Psoas muscle (tissue), 8 donors: ENCODE measurements around the gene KHDRBS2. TPM values are rescaled to one million over a fixed set of nuclear protein-coding genes. Genes with fewer than 3 reads are reported as not detected.

ENCODE experiments used
- ATAC-seq, 4 donors: fragments of 200-7000 bp; cut with Tn5 transposase; one replicate each; pipeline ENCODE4 v1.9.1; 2020; ENCODE audit warnings: moderate library complexity in 3 of 4, mild to moderate bottlenecking in 2 of 4
- DNase-seq, 2 donors: peaks; one replicate each; pipeline ENCODE4 v3.0.0-alpha.2; 2020
- H3K27ac ChIP-seq: fragments of 200-600 bp; one replicate; pipeline ENCODE4 v1.8.0; 2022
- H3K27me3 ChIP-seq, 3 donors: fragments of 200-600 bp in 1 of 3; one replicate each; pipeline versions ENCODE4 v1.6.1 to v1.8.0; 2013 to 2022; ENCODE audit warnings: low read length in 2 of 3, mild to moderate bottlenecking in 2 of 3, moderate library complexity in 1 of 3; ENCODE audit not compliant: insufficient read depth in 3 of 3
- H3K36me3 ChIP-seq, 2 donors: fragments of 200-600 bp in 1 of 2; one replicate each; pipeline versions ENCODE4 v1.6.1 to v1.8.0; 2013 to 2022; ENCODE audit warnings: low read depth in 1 of 2, mild to moderate bottlenecking in 1 of 2, moderate library complexity in 1 of 2; ENCODE audit not compliant: insufficient read depth in 1 of 2
- H3K4me1 ChIP-seq: fragments of 200-600 bp; one replicate; pipeline ENCODE4 v1.8.0; 2022
- H3K4me3 ChIP-seq: fragments of 200-600 bp; one replicate; pipeline ENCODE4 v1.8.0; 2022; ENCODE audit warnings: mild to moderate bottlenecking
- H3K9me3 ChIP-seq: fragments of 200-600 bp; one replicate; pipeline ENCODE4 v1.8.0; 2022
- WGBS, 3 donors: extraction: QIAGEN DNeasy Blood & Tissue Kit; methylation state at CpG; one replicate each; pipeline versions ENCODE4 v1.1.6 to v1.1.7; 2013; 5-methylcytosine and 5-hydroxymethylcytosine counted together
- intact Hi-C, 2 donors: fragments of 100-400 bp; cut with DNase I; formaldehyde crosslinking; loops; one replicate each; pipeline versions ENCODE4 v1.11.0 to v1.14.2; 2022
- polyA plus RNA-seq, 3 donors: library from polyadenylated mRNA; stranded (reverse); fragments of 200-250 nt; gene quantifications; one replicate each; pipeline ENCODE4 v1.2.3, GENCODE V29; 2013
- total RNA-seq, 4 donors: library from RNA; stranded (reverse); fragmentation: NEBNext Ultra II Directional in 2 of 4; extraction: Animal tissue kit (Norgen Biotek cat#: 25700) in 2 of 4; gene quantifications; one replicate each; pipeline versions ENCODE4 v1.2.1 to v1.2.4, GENCODE V29; 2021 to 2023
- TF ChIP-seq, protein P1 (sequence below): fragments of 200-600 bp; IDR thresholded peaks from one replicate; pipeline ENCODE4 v1.8.0; 2022; ENCODE audit warnings: antibody characterized with exemption
- donor health status: healthy with polysubstance abuse.
- donor health status: DM: no; HTN: no; CAD: no; lungs with moderate emphysema.
- donor health status: Bipolar disorder and iron deficiency.
- donor health status: healthy.
- donor health status: DM: yes; HTN: yes; CAD: no.
- donor health status: DM: no; HTN: no; CAD: no.
- donor health status: DM: no; HTN: no; CAD: no.
- donor health status: DM: yes; HTN: yes; CAD: no.

KHDRBS2 gene
- total and polyA plus RNA-seq, 7 donors, result 0.04 to 0.15 (median 0.06) TPM; not detected in 3

DNA sequence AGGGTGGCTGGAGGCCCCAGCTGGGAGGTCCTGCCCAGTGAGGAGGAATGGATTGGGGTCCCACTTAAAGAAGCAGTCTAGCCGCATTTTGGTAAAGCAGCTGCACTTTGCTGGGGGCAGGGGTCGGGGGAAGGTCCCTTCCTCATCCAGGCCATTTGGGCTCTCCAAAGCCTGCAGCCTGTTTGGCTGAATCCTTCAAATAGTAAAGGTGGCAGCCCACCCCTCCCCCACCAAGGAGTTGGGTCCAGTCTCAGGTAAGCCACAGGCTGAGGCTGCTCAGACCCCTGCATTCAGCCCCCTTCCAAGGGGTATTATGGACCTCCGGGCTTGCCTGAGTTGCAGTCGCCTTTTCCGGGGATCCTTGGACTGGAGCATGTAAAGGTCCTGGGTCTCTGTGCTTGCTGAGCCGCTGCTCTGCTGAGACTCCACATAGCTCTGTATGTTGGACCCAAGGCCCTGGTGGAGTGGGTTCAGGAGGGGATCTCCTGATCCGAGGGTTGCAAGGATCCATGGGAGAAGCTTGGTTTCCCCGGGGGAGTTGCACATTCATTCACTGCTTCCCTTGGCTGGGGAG lies 417.4 kb downstream of the KHDRBS2 start:
- Histone ChIP-seq H3K4me1 (no peaks in the 10 kb centered on the region), H3K27me3 (no peaks in the 10 kb centered on the region), H3K27ac (no peak overlapping the region), H3K36me3 (no peaks in the 10 kb centered on the region), H3K9me3 (no peaks in the 10 kb centered on the region), H3K4me3 (no peak overlapping the region)
- TF ChIP-seq, protein P1, sequence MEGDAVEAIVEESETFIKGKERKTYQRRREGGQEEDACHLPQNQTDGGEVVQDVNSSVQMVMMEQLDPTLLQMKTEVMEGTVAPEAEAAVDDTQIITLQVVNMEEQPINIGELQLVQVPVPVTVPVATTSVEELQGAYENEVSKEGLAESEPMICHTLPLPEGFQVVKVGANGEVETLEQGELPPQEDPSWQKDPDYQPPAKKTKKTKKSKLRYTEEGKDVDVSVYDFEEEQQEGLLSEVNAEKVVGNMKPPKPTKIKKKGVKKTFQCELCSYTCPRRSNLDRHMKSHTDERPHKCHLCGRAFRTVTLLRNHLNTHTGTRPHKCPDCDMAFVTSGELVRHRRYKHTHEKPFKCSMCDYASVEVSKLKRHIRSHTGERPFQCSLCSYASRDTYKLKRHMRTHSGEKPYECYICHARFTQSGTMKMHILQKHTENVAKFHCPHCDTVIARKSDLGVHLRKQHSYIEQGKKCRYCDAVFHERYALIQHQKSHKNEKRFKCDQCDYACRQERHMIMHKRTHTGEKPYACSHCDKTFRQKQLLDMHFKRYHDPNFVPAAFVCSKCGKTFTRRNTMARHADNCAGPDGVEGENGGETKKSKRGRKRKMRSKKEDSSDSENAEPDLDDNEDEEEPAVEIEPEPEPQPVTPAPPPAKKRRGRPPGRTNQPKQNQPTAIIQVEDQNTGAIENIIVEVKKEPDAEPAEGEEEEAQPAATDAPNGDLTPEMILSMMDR, result no peak
- intact Hi-C loops, result no loop called here
- no peak for ATAC-seq
- 88 to 91% (median 89%) methylated on average over 8 of the region's 8 CpGs for WGBS, 3 donors
- DNase-seq, result no peak

DNA sequence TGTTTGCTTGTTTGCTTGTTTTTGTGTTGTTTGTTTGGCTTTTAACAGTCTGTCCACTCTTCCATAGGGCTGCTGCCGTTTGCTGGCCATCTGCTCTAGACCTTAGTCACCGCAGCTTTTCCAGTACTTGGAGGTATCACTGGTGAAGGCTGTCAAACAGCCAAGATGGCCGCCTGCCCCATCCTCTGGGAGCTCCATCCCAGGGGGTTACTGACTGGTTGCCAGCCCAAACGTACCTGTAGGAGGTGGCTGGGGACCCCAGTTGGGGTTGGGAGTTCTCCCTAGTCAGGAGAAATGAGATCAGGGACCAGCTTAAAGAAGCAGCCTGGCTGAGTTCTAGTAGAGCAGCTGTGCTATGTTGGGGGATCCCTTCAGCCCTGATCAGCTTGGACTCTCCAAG lies 418.4 kb downstream of the KHDRBS2 start:
- no peak overlapping the region for H3K4me3 ChIP-seq
- WGBS, 3 donors, result 65 to 80% (median 73%) methylated on average over 4 of the region's 4 CpGs
- TF ChIP-seq, protein P1, result no peak

DNA sequence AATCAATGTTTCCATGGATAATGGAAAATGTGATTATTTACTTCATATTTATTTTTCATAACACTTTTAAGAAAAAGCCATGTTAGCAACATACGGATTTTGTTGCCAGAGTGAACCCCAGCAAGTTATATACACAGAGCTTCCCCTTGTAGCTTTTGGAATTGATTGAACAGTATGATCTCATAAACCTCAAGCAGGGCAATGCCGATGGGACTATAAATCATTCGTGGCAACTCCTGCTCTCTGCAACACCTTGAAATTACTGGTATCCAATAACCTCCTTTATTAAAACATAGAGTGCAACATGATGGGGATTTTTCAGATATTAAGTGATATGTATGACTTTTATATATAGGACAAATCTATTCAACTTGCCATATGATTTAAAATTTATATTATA lies 428.5 kb downstream of the KHDRBS2 start:
- intact Hi-C loops, result no loop called here
- 54 to 63% (median 57%) methylated on average over 3 of the region's 3 CpGs for WGBS, 3 donors
- peaks cover 6% of the 10 kb centered on the region for H3K9me3 ChIP-seq

More for the DNA sequence above, 418.4 kb downstream of the KHDRBS2 start:
- no peaks in the 10 kb centered on the region for H3K27me3 ChIP-seq
- DNase-seq (no peak), ATAC-seq (no peak)
- H3K9me3 ChIP-seq, result no peaks in the 10 kb centered on the region
- no peak overlapping the region for H3K27ac ChIP-seq
- no peaks in the 10 kb centered on the region for H3K4me1 ChIP-seq
- H3K36me3 ChIP-seq, result no peaks in the 10 kb centered on the region
- intact Hi-C loops, result no loop called here

GRCh38 chr6:61841958-61842357 lies 444.1 kb downstream of the KHDRBS2 start:
- H3K27me3 ChIP-seq, result no peaks in the 10 kb centered on the region
- no peaks in the 10 kb centered on the region for H3K9me3 ChIP-seq
- TF ChIP-seq, protein P1, result no peak
- ATAC-seq (no peak), DNase-seq (no peak)
- no peak overlapping the region for H3K4me3 ChIP-seq
- H3K36me3 ChIP-seq, result no peaks in the 10 kb centered on the region
- H3K4me1 ChIP-seq, result no peaks in the 10 kb centered on the region
- H3K27ac ChIP-seq, result no peak overlapping the region
- intact Hi-C loops, result no loop called here

More for the DNA sequence above, 428.5 kb downstream of the KHDRBS2 start:
- DNase-seq (no peak), ATAC-seq (no peak)
- Histone ChIP-seq H3K27ac (no peak overlapping the region), H3K4me1 (no peaks in the 10 kb centered on the region), H3K36me3 (no peaks in the 10 kb centered on the region), H3K27me3 (no peaks in the 10 kb centered on the region), H3K4me3 (no peak overlapping the region)
- TF ChIP-seq, protein P1, result no peak

GRCh38 chr6:61835237-61835636 lies 450.8 kb downstream of the KHDRBS2 start:
- ATAC-seq (no peak), DNase-seq (no peak)
- no peaks in the 10 kb centered on the region for H3K9me3 ChIP-seq
- H3K4me1 ChIP-seq, result no peaks in the 10 kb centered on the region
- no peak overlapping the region for H3K27ac ChIP-seq
- WGBS, 3 donors, result 61 to 64% (median 62%) methylated on average over 2 of the region's 2 CpGs
- H3K27me3 ChIP-seq, result no peaks in the 10 kb centered on the region
- TF ChIP-seq, protein P1, result no peak
- H3K36me3 ChIP-seq, result no peaks in the 10 kb centered on the region
- no peak overlapping the region for H3K4me3 ChIP-seq
- intact Hi-C loops, result no loop called here
